ENCODE data around the gene TMEM145.

The TMEM145 gene

GRCh38 chr19:42370068-42370520, 57.0 kb downstream of the TMEM145 start:
- no peaks in the 10 kb centered on the region for H3K27me3 ChIP-seq (ENCODE audit: insufficient read depth, low read length)
- H2AFZ ChIP-seq (ENCODE audit: low read length): no peak overlapping the region
- no peak overlapping the region for H3K4me2 ChIP-seq (ENCODE audit: low read length)
- no peaks in the 10 kb centered on the region for H3F3A ChIP-seq (ENCODE audit: insufficient read depth, low read length)
- H3K9ac ChIP-seq (ENCODE audit: low read length): no peak overlapping the region
- TF ChIP-seq CTCF (IDR thresholded peaks at IDR 0.05; ENCODE audit: low read length) (peak; percentile 13; the same call in 1 of the 2 replicates), EZH2 (IDR thresholded peaks at IDR 0.05; ENCODE audit: borderline replicate concordance, low read length) (no peak)
- H3K9me2 ChIP-seq (ENCODE audit: low read depth, low read length): no peaks in the 10 kb centered on the region
- H3K27ac ChIP-seq (ENCODE audit: low read depth, low read length, poor library complexity, severe bottlenecking): no peak overlapping the region
- no peaks in the 10 kb centered on the region for H3K9me3 ChIP-seq (ENCODE audit: low read length)
- no peak overlapping the region for H3K4me3 ChIP-seq (ENCODE audit: low read depth, low read length, poor library complexity, severe bottlenecking)
- H3K36me3 ChIP-seq (ENCODE audit: insufficient read depth, low read length): no peaks in the 10 kb centered on the region
- H4K20me1 ChIP-seq (ENCODE audit: insufficient read depth, low read length): no peaks in the 10 kb centered on the region
- no peaks in the 10 kb centered on the region for H3K79me2 ChIP-seq (ENCODE audit: insufficient read depth, low read length)
- peaks cover 4% of the 10 kb centered on the region for H3K4me1 ChIP-seq (ENCODE audit: insufficient read depth, low read length, severe bottlenecking)

GRCh38 chr19:42370626-42371175, 57.6 kb downstream of the TMEM145 start:
- H3K9me2 ChIP-seq (ENCODE audit: low read depth, low read length): no peaks in the 10 kb centered on the region
- no peaks in the 10 kb centered on the region for H3K36me3 ChIP-seq (ENCODE audit: insufficient read depth, low read length)
- no peak overlapping the region for H2AFZ ChIP-seq (ENCODE audit: low read length)
- no peak overlapping the region for H3K27ac ChIP-seq (ENCODE audit: low read depth, low read length, poor library complexity, severe bottlenecking)
- no peak overlapping the region for H3K9ac ChIP-seq (ENCODE audit: low read length)
- H3K9me3 ChIP-seq (ENCODE audit: low read length): no peaks in the 10 kb centered on the region
- no peaks in the 10 kb centered on the region for H3K4me1 ChIP-seq (ENCODE audit: insufficient read depth, low read length, severe bottlenecking)
- no peak overlapping the region for H3K4me3 ChIP-seq (ENCODE audit: low read depth, low read length, poor library complexity, severe bottlenecking)
- H4K20me1 ChIP-seq (ENCODE audit: insufficient read depth, low read length): no peaks in the 10 kb centered on the region
- TF ChIP-seq EZH2 (IDR thresholded peaks at IDR 0.05; ENCODE audit: borderline replicate concordance, low read length) (no peak), CTCF (IDR thresholded peaks at IDR 0.05; ENCODE audit: low read length) (no peak)
- H3K4me2 ChIP-seq (ENCODE audit: low read length): no peak overlapping the region
- H3F3A ChIP-seq (ENCODE audit: insufficient read depth, low read length): no peaks in the 10 kb centered on the region
- no peaks in the 10 kb centered on the region for H3K79me2 ChIP-seq (ENCODE audit: insufficient read depth, low read length)
- H3K27me3 ChIP-seq (ENCODE audit: insufficient read depth, low read length): no peaks in the 10 kb centered on the region

Measured in OCI-LY1 (cell line).